Right renal cortex interstitium (tissue), 3 donors: Measurements from ENCODE around the gene EXOC6B. TPM values are rescaled to one million over a fixed set of nuclear protein-coding genes. Genes with fewer than 3 reads are reported as not detected.
"Not testable (repeated sequence)": the region's sequence is repeated elsewhere in the genome, so short reads cannot be mapped to it uniquely, and the experiment has no call there.

Experiments
- DNase-seq, 3 donors: peaks; one replicate each; pipeline ENCODE4 v3.0.0-alpha.2; 2013; ENCODE audit warnings: low read depth in 3 of 3, low spot score in 2 of 3
- polyA plus RNA-seq, 3 donors: library from polyadenylated mRNA; unstranded; fragments of 120-200 nt; gene quantifications; one replicate each; pipeline ENCODE4 v1.2.1, GENCODE V29; 2013; ENCODE audit not compliant: insufficient read length in 3 of 3

EXOC6B gene
- polyA plus RNA-seq, 3 donors: 23.6 to 25.8 (median 24.0) TPM

DNA sequence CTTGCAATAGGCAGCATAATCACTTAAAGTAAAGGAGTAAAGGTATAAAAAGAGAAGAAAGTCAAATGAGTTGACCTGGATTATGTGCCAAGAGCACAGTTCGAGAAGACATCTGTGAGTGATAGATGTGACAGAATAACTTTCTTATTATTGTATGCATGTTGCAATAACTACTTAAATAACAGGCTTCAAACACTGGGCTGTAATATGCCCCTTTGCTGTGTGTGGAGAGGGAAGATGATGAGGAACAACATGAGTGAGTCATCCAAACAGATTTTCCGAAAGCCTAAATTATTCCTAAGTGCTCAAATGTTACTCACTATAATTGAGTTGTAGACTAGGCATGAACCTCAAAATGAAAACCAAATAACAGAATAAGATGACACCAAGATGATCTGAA is 328.1 kb downstream of the EXOC6B start:
- no peak for DNase-seq

- no peak for DNase-seq
Measured at GRCh38 chr2:72496479-72496878, 329.4 kb downstream of the EXOC6B start.

DNA sequence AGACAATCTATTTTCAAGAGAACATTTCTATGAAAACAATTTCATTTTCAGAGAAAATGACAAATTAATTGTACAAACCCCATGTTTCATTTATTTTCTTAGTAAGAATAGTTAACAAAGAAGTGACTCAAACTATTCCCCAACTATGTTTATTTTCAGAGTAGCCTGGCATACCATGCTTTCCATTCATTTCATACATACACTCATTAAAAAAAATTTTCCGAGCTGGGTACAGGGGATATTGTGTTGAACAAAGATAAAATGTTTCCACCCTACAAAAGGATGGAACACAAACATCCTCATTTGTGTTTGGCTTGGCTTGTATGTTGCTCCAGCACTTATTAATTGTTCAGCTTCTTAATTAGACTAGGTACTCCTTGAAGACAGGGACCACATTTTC is 331.4 kb downstream of the EXOC6B start:
- no peak for DNase-seq

- not testable (repeated sequence) for DNase-seq
Measured at GRCh38 chr2:72484622-72485021, 341.2 kb downstream of the EXOC6B start.

- DNase-seq: no peak
Measured at GRCh38 chr2:72483346-72483745, 342.5 kb downstream of the EXOC6B start.

GRCh38 chr2:72475246-72475645 is 350.6 kb downstream of the EXOC6B start:
- no peak for DNase-seq

GRCh38 chr2:72457801-72458516 is 367.9 kb downstream of the EXOC6B start:
- no peak for DNase-seq

DNA sequence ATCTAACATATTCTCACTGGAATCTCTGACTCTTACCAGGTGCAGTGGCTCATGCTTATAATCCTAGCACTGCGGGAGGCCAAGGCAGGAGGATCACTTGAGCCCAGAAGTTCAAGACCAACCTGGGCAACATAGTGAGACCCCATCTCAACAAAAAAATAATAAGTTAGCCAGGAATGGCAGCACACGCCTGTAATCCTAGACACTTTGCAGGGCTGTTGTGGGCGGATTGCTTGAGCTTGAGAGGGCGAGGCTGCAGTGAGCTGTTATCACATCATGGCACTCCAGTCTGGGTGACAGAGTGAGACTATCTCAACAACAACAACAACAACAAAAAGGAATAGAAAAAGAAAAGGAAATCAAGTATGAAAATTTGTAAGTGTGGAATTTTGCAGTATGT is 371.6 kb downstream of the EXOC6B start:
- no peak for DNase-seq

DNA sequence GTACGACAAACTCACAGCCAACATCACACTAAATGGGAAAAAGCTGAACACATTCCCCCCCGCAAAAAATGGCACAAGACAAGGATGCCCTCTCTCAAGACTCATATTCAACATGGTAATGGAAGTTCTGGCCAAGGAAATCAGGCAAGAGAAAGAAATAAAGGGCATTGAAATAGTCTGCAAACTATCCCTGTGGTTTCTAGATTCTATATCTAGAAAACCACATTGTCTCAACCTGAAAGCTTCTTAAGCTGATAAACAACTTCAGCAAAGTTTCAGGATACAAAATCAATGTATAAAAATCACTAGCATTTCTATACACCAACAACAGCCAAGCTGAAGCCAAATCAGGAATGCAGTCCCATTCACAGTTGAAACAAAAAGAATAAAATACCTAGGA is 383.6 kb downstream of the EXOC6B start:
- DNase-seq: no peak

DNA sequence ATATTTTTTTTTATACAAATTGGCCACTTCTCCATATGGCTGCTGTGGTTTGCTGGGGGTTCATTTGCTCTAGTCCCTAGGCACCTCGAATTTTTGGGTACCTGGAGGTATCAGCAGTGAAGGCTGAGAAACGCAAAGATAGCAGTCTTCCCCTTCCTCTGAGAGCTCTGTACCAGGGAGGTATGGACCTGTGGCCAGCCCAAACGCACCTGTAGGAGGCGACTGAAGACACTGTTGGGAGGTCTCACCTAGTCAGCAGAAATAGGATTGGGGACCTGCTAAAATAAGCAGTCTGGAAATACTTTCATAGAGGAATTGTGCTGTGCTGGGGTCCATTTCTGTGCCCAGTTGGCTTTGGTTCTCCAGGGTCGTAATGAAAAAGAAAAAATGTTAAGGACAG is 385.9 kb downstream of the EXOC6B start:
- DNase-seq: no peak

GRCh38 chr2:72438364-72438763 is 387.5 kb downstream of the EXOC6B start:
- no peak for DNase-seq

DNA sequence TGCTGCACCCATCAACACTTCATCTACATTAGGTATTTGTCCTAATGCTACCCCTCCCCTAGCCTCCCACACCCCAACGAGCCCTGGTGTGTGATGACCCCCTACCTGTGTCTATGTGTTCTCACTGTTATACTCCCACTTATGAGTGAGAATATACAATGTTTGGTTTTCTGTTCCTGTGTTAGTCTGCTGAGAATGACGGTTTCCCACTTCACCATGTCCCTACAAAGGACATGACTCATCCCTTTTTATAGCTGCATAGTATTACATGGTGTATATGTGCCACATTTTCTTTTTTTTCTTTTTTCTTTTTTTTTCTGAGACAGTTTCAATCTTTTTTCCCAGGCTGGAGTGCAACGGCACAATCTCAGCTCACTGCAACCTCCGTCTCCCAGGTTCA is 394.1 kb downstream of the EXOC6B start:
- no peak for DNase-seq

DNA sequence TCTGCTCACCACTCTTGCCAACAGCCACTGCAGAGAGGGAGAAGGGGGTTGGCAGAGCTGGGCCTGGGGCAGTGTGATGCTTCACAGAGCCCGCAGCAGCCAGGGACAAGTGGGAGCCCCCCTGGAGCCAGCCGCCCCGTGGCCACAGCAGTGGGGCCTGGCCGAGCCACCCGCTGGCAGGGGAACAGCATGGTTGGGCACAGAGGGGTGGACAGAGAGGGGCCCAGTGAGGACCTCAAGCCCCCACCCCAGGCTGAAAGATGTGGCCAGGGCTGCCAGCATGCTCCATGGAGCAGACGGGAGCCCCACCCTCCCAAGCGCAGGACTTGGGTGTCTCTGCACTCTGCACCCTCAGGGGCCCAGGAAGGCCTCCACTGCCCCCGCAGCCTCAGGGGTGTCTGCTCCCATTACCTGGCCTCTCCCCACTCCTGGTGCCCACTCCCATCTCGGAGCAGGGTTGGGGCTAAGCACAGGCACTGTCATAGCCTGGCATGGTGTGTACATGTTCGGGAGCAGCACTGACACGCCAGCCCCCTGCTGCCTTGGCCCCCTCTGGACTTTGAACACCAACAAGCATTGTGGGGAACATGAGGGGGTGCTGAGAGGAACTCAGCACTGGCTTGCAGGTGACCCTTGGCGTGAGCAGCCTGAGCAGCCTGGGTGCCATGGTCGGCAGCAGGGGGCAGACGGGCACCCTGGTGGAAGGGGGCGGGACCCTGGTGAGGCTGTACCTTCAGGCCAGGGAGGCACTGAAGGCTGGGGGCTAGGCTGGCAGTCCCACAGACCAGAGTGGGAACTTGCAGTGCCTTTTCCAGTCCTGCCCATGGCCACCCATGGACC is 398.6 kb downstream of the EXOC6B start:
- no peak for DNase-seq

DNA sequence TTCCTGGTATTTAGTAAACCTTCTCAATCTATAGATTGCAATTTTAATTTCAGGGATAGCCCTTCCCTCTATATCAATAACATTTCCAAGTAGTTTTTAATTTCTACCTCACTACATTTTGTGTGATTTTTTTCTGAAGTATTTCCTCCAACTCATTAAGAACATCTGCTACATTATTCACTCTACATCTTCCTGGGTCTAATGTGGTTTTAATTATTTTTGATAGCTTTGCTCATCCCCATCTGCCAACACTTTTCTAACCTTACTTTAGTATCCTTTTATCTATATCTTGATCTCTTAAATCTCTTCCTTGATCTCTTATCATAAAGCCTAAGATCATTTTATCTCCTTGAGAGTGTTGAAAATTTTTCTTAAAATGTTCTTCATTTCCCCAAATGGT is 399.8 kb downstream of the EXOC6B start:
- no peak for DNase-seq

- DNase-seq: no peak
Measured at GRCh38 chr2:72423756-72424155, 402.1 kb downstream of the EXOC6B start.

DNA sequence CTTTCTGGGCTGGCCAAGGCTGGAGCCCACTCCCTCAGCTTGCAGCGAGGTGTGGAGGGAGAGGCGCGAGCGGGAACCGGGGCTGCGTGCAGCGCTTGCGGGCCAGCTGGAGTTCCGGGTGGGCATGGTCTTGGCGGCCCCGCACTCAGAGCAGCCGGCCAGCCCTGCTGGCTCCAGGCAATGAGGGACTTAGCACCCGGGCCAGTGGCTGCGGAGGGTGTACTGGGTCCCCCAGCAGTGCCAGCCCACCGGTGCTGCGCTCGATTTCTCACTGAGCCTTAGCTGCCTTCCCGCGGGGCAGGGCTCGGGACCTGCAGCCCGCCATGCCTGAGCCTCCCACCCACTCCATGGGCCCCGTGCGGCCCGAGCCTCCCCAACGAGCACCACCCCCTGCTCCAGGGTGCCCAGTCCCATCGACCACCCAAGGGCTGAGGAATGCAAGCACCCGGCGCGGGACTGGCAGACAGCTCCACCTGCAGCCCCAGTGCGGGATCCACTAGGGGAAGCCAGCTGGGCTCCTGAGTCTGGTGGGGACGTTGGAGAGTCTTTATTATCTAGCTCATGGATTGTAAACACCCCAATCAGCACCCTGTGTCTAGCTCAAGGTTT is 404.0 kb downstream of the EXOC6B start:
- not testable (repeated sequence) for DNase-seq

DNA sequence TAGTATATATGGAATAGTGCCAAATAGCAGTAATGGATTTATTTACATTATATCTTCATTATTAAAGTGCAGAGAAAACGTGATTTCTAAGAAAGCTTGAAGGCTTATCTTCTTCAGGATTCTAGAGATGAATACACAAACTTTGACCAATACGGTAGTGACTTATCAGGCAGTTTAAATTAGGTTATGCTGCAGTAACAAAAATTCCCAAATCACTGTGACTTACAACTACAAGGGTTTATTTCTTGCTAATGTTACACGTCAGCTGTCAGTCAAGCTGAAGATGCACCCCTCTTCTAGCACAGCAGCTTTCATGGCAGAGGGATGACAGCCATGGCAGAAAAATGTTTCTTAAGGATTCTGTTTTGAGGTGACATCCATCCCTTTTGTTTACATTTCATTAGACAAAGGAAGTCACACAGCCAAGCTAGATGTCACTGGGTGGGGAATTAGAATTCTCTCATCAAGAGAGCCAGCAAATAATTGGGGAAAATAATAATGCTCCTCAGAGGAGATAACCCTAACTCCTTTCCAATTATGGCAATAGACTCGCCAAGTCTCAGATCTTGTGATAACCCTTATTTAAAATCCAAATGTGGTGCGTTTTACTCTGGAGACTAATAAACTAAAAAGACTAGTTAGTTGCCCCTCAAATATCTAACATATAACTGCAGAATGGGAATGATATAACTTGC is 409.9 kb downstream of the EXOC6B start:
- DNase-seq: no peak

DNA sequence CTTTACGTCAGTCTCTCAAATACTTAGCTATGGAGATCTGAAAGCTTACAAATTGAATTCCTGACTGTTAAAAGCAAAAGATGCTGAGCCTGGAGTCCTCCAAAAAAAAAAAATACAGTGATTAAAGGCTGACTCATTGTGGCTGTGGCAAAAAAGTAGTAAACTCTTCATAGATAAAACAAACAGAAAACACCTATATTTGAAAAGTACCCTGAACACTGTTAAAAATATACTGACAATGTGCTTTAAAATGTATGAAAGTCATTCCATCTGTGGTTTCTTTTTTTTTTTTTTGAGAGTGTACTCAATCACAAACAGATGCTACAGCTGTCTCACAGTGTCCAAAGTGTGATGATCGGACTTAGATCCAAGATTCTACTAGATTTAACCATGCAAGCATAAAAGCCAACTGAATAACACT is 410.6 kb downstream of the EXOC6B start:
- DNase-seq: no peak

- no peak for DNase-seq
Measured at GRCh38 chr2:72414137-72414760, 411.6 kb downstream of the EXOC6B start.

DNA sequence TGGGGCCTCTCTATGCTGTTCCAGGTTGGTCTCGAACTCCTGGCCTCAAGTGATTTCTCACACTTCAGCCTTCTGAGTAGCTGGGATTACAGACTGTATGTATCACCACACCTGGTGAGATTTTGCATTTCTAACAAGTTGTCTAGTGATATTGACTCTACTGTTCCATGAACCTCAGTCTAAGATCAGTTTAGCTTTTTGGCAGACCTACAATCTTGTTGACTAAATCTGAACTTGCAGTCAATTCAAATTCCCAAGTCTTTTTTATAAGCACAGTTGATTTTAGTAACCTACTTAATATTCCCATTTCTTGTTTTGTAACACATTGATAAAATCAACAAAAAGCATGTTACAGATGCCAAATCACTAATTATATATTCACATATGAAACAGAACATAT is 412.1 kb downstream of the EXOC6B start:
- DNase-seq: no peak

- DNase-seq: no peak
Measured at GRCh38 chr2:72412214-72412613, 413.6 kb downstream of the EXOC6B start.
